Psoas muscle (tissue), 8 donors: Measurements from ENCODE around the gene SRRM4. TPM values are rescaled to one million over a fixed set of nuclear protein-coding genes. Genes with fewer than 3 reads are reported as not detected.

Experiments used
- ATAC-seq, 4 donors: fragments of 200-7000 bp; cut with Tn5 transposase; one replicate each; pipeline ENCODE4 v1.9.1; 2020; ENCODE audit warnings: moderate library complexity in 3 of 4, mild to moderate bottlenecking in 2 of 4
- DNase-seq, 2 donors: peaks; one replicate each; pipeline ENCODE4 v3.0.0-alpha.2; 2020
- H3K27ac ChIP-seq: fragments of 200-600 bp; one replicate; pipeline ENCODE4 v1.8.0; 2022
- H3K27me3 ChIP-seq, 3 donors: fragments of 200-600 bp in 1 of 3; one replicate each; pipeline versions ENCODE4 v1.6.1 to v1.8.0; 2013 to 2022; ENCODE audit warnings: low read length in 2 of 3, mild to moderate bottlenecking in 2 of 3, moderate library complexity in 1 of 3; ENCODE audit not compliant: insufficient read depth in 3 of 3
- H3K36me3 ChIP-seq, 2 donors: fragments of 200-600 bp in 1 of 2; one replicate each; pipeline versions ENCODE4 v1.6.1 to v1.8.0; 2013 to 2022; ENCODE audit warnings: low read depth in 1 of 2, mild to moderate bottlenecking in 1 of 2, moderate library complexity in 1 of 2; ENCODE audit not compliant: insufficient read depth in 1 of 2
- H3K4me1 ChIP-seq: fragments of 200-600 bp; one replicate; pipeline ENCODE4 v1.8.0; 2022
- H3K4me3 ChIP-seq: fragments of 200-600 bp; one replicate; pipeline ENCODE4 v1.8.0; 2022; ENCODE audit warnings: mild to moderate bottlenecking
- H3K9me3 ChIP-seq: fragments of 200-600 bp; one replicate; pipeline ENCODE4 v1.8.0; 2022
- CTCF ChIP-seq: fragments of 200-600 bp; IDR thresholded peaks from one replicate; pipeline ENCODE4 v1.8.0; 2022; ENCODE audit warnings: antibody characterized with exemption
- WGBS, 3 donors: extraction: QIAGEN DNeasy Blood & Tissue Kit; methylation state at CpG; one replicate each; pipeline versions ENCODE4 v1.1.6 to v1.1.7; 2013; 5-methylcytosine and 5-hydroxymethylcytosine counted together
- intact Hi-C, 2 donors: fragments of 100-400 bp; cut with DNase I; formaldehyde crosslinking; loops; one replicate each; pipeline versions ENCODE4 v1.11.0 to v1.14.2; 2022
- polyA plus RNA-seq, 3 donors: library from polyadenylated mRNA; stranded (reverse); fragments of 200-250 nt; gene quantifications; one replicate each; pipeline ENCODE4 v1.2.3, GENCODE V29; 2013
- total RNA-seq, 4 donors: library from RNA; stranded (reverse); fragmentation: NEBNext Ultra II Directional in 2 of 4; extraction: Animal tissue kit (Norgen Biotek cat#: 25700) in 2 of 4; gene quantifications; one replicate each; pipeline versions ENCODE4 v1.2.1 to v1.2.4, GENCODE V29; 2021 to 2023
- donor health status: healthy with polysubstance abuse.
- donor health status: DM: no; HTN: no; CAD: no; lungs with moderate emphysema.
- donor health status: Bipolar disorder and iron deficiency.
- donor health status: healthy.
- donor health status: DM: yes; HTN: yes; CAD: no.
- donor health status: DM: no; HTN: no; CAD: no.
- donor health status: DM: no; HTN: no; CAD: no.
- donor health status: DM: yes; HTN: yes; CAD: no.

The SRRM4 gene
- total and polyA plus RNA-seq, 7 donors, result 0.01 to 0.19 (median 0.09) TPM

GRCh38 chr12:119139448-119139847 lies 158.1 kb downstream of the SRRM4 start:
- intact Hi-C loops, result no loop called here
- ATAC-seq, result peak; percentile 86 to 97 (median 95)
- Histone ChIP-seq H3K4me1 (peaks cover 4% of the 10 kb centered on the region), H3K27me3 (no peaks in the 10 kb centered on the region), H3K27ac (peak overlapping the region; percentile 54), H3K9me3 (no peaks in the 10 kb centered on the region), H3K4me3 (no peak overlapping the region), H3K36me3 (no peaks in the 10 kb centered on the region)
- DNase-seq, result no peak
- WGBS, 3 donors, result 34 to 71% (median 37%) methylated on average over 2 of the region's 2 CpGs
- TF ChIP-seq CTCF, result no peak

GRCh38 chr12:119145367-119145766 lies 164.0 kb downstream of the SRRM4 start:
- WGBS, 3 donors, result 65 to 73% (median 69%) methylated on average over 13 of the region's 13 CpGs
- Histone ChIP-seq H3K4me3 (no peak overlapping the region), H3K4me1 (peaks cover 10% of the 10 kb centered on the region), H3K36me3 (no peaks in the 10 kb centered on the region), H3K9me3 (no peaks in the 10 kb centered on the region), H3K27me3 (no peaks in the 10 kb centered on the region), H3K27ac (no peak overlapping the region)
- ATAC-seq, result no peak
- TF ChIP-seq CTCF, result no peak
- no peak for DNase-seq
- intact Hi-C loops, result no loop called here

- intact Hi-C loops, result no loop called here
- WGBS, 3 donors, result 36 to 67% (median 59%) methylated on average over 2 of the region's 2 CpGs
- no peaks in the 10 kb centered on the region for H3K36me3 ChIP-seq
- H3K27me3 ChIP-seq, result no peaks in the 10 kb centered on the region
- TF ChIP-seq CTCF, result no peak
- no peak overlapping the region for H3K27ac ChIP-seq
- ATAC-seq (peak in 3 of 4 donors; percentile 30 to 82 (median 82)), DNase-seq (no peak)
- H3K4me1 ChIP-seq, result peaks cover 10% of the 10 kb centered on the region
- peaks cover 6% of the 10 kb centered on the region for H3K9me3 ChIP-seq
- H3K4me3 ChIP-seq, result no peak overlapping the region
Measured at GRCh38 chr12:119147847-119148448, 166.6 kb downstream of the SRRM4 start.

- 80 to 91% (median 89%) methylated on average over 7 of the region's 7 CpGs for WGBS, 3 donors
- no peak for DNase-seq
- no peak for TF ChIP-seq CTCF
Measured at GRCh38 chr12:119149270-119149669, 167.9 kb downstream of the SRRM4 start.

More at GRCh38 chr12:119149270-119149669, 167.9 kb downstream of the SRRM4 start:
- intact Hi-C loops, result no loop called here
- Histone ChIP-seq H3K4me3 (no peak overlapping the region), H3K27ac (no peak overlapping the region), H3K36me3 (no peaks in the 10 kb centered on the region), H3K9me3 (peaks cover 6% of the 10 kb centered on the region), H3K4me1 (peaks cover 16% of the 10 kb centered on the region), H3K27me3 (no peaks in the 10 kb centered on the region)
- ATAC-seq, result no peak
